ENCODE results near the gene MED13L. TPM values are rescaled to one million over a fixed set of nuclear protein-coding genes. Genes with fewer than 3 reads are reported as not detected.
"Not testable (repeated sequence)": the region's sequence is repeated elsewhere in the genome, so short reads cannot be mapped to it uniquely, and the experiment has no call there.

Gene MED13L
- total RNA-seq, 1 donor from 2014 or later, result 97.7 TPM

DNA sequence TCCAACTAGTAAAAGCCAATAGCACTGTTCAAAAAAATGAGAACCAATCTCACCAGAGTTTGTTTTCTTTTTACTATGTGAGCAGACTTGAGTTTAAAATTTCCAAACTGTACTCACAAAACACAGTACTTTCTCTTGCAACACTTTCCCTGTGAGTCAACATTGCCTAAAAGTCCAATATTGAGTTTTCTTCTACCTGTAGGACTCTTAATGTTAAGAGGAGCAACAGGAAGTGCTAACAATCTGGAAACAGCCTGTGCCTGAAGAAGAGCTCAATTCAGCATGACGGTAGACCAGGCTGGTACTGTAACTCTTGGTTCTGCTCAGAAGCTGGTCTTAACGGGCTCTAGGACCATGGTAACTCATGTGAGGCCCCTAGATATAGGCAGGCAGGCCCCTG lies 144.3 kb downstream of the MED13L start:
- no peak overlapping the region for H3K4me3 Mint-ChIP-seq
- no peak overlapping the region for H3K27ac Mint-ChIP-seq
- no peak for DNase-seq (ENCODE audit: extremely low spot score, unreplicated experiment)
- no peak for TF ChIP-seq CTCF (conservative IDR thresholded peaks at IDR 0.05)
- no peaks in the 10 kb centered on the region for H3K36me3 Mint-ChIP-seq
- H3K9me3 Mint-ChIP-seq, result peaks cover 4% of the 10 kb centered on the region
- H3K27me3 Mint-ChIP-seq, result no peaks in the 10 kb centered on the region
- peaks cover 46% of the 10 kb centered on the region for H3K4me1 Mint-ChIP-seq (ENCODE audit: unreplicated experiment)

GRCh38 chr12:116131987-116132386 lies 145.5 kb downstream of the MED13L start:
- H3K4me3 Mint-ChIP-seq; H3K27me3 Mint-ChIP-seq; H3K36me3 Mint-ChIP-seq; H3K9me3 Mint-ChIP-seq; H3K27ac Mint-ChIP-seq; DNase-seq (ENCODE audit: extremely low spot score, unreplicated experiment): not testable (repeated sequence)
- H3K4me1 Mint-ChIP-seq (ENCODE audit: unreplicated experiment), result peaks cover 41% of the 10 kb centered on the region

DNA sequence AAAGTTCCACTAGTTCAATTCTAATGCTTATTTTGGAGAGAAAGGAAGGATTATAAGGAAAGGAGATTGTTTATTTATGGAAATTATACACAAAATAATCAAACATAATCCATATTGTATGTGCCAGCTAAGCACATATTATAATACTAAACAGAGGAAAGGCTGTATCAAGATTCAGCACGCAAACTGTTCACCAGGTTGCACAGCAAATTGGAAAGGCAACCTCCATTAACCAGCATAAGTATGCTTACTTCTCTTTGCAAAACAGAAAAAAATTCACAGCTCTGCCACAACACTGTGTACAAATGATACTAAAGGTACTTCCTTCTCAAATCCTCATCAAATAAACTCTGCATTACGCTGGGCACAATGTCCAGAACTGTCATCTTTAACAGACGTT lies 146.3 kb downstream of the MED13L start:
- H3K9me3 Mint-ChIP-seq, result peaks cover 4% of the 10 kb centered on the region
- no peak overlapping the region for H3K27ac Mint-ChIP-seq
- no peak for TF ChIP-seq CTCF (conservative IDR thresholded peaks at IDR 0.05)
- no peak for DNase-seq (ENCODE audit: extremely low spot score, unreplicated experiment)
- no peaks in the 10 kb centered on the region for H3K27me3 Mint-ChIP-seq
- no peak overlapping the region for H3K4me3 Mint-ChIP-seq
- peaks cover 44% of the 10 kb centered on the region for H3K4me1 Mint-ChIP-seq (ENCODE audit: unreplicated experiment)
- H3K36me3 Mint-ChIP-seq, result no peaks in the 10 kb centered on the region

- TF ChIP-seq CTCF (conservative IDR thresholded peaks at IDR 0.05), result no peak
- Mint-ChIP-seq H3K4me1 (ENCODE audit: unreplicated experiment) (peaks cover 42% of the 10 kb centered on the region), H3K36me3 (no peaks in the 10 kb centered on the region), H3K4me3 (no peak overlapping the region), H3K27ac (no peak overlapping the region), H3K27me3 (no peaks in the 10 kb centered on the region), H3K9me3 (peaks cover 3% of the 10 kb centered on the region)
- no peak for DNase-seq (ENCODE audit: extremely low spot score, unreplicated experiment)
These were observed 147.1 kb downstream of the MED13L start for GRCh38 chr12:116130431-116130830.

GRCh38 chr12:116128779-116129178 lies 148.7 kb downstream of the MED13L start:
- no peak overlapping the region for H3K27ac Mint-ChIP-seq
- H3K4me1 Mint-ChIP-seq (ENCODE audit: unreplicated experiment), result peaks cover 41% of the 10 kb centered on the region
- H3K4me3 Mint-ChIP-seq, result no peak overlapping the region
- no peak for TF ChIP-seq CTCF (conservative IDR thresholded peaks at IDR 0.05)
- DNase-seq (ENCODE audit: extremely low spot score, unreplicated experiment), result no peak
- H3K27me3 Mint-ChIP-seq, result no peaks in the 10 kb centered on the region
- H3K36me3 Mint-ChIP-seq, result no peaks in the 10 kb centered on the region
- H3K9me3 Mint-ChIP-seq, result no peaks in the 10 kb centered on the region

- DNase-seq (ENCODE audit: extremely low spot score, unreplicated experiment), result no peak
- Mint-ChIP-seq H3K27ac (no peak overlapping the region), H3K4me3 (no peak overlapping the region), H3K27me3 (no peaks in the 10 kb centered on the region), H3K36me3 (no peaks in the 10 kb centered on the region), H3K4me1 (ENCODE audit: unreplicated experiment) (peaks cover 41% of the 10 kb centered on the region), H3K9me3 (no peaks in the 10 kb centered on the region)
- TF ChIP-seq CTCF (conservative IDR thresholded peaks at IDR 0.05), result no peak
These were observed 149.6 kb downstream of the MED13L start for GRCh38 chr12:116127859-116128258.

Measured in type B pancreatic cell (in vitro differentiated cells).